BJ (cell line): Measurements from ENCODE around the gene STXBP4. TPM values are rescaled to one million over a fixed set of nuclear protein-coding genes. Genes with fewer than 3 reads are reported as not detected.

Experiments used
- CTCF ChIA-PET: fragments of 350-600 bp; formaldehyde crosslinking; extraction: SDS; loops from one replicate; lab custom pipeline; 2021; ENCODE audit warnings: antibody characterized with exemption, inconsistent platforms; lab: Yijun Ruan, JAX
- POLR2A ChIA-PET: fragments of 300-600 bp; sonication (Branson Sonifier 250); formaldehyde crosslinking; extraction: SDS; loops from one replicate; lab custom pipeline; 2021; ENCODE audit warnings: antibody characterized with exemption; lab: Charles Lee
- DNase-seq: peaks from one replicate; pipeline ENCODE4 v3.0.0-alpha.2; 2011; ENCODE audit warnings: low read depth
- H3K27me3 ChIP-seq: 2 replicates; pipeline ENCODE4 v1.6.0; 2011; ENCODE audit warnings: low read length; ENCODE audit not compliant: control insufficient read depth, insufficient read depth
- H3K36me3 ChIP-seq: 2 replicates; pipeline ENCODE4 v1.5.1; 2011; ENCODE audit warnings: low read length; ENCODE audit not compliant: control insufficient read depth, insufficient read depth
- H3K4me3 ChIP-seq: 2 replicates; pipeline ENCODE4 v1.5.1; 2011; ENCODE audit warnings: low read depth, mild to moderate bottlenecking, control low read depth, low read length
- polyA plus RNA-seq: library from polyadenylated mRNA; depleted of rRNA; stranded (reverse); fragments of >200 nt; gene quantifications from 2 replicates; pipeline ENCODE4 v1.2.3, GENCODE V29; 2011
- TF ChIP-seq, protein P1 (sequence below): IDR thresholded peaks from 2 replicates; pipeline ENCODE4 v1.5.1; 2011; ENCODE audit warnings: low read depth, mild to moderate bottlenecking, control low read depth, inconsistent platforms, low read length, moderate library complexity; ENCODE audit not compliant: insufficient read depth

The STXBP4 gene
- polyA plus RNA-seq, 1 experiment: 1.8 TPM

DNA sequence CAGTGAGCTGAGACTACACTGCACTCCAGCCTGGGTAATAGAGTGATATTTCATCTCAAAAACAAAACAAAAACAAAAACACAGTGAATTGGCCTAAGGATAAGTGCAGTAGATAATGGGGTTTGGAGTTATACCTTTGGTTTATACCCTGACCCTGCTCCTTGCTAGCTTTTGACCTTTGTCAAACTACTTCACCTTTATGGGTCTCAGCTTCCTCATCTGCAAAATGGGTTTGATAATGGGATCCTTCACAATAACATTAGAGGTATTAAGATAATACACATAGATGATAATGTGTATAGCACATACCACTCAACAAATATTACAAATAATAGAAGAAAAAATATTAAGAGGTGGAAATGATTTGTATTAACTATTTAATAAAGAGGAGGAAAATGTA lies 85.9 kb downstream of the STXBP4 start:
- TF ChIP-seq, protein P1, sequence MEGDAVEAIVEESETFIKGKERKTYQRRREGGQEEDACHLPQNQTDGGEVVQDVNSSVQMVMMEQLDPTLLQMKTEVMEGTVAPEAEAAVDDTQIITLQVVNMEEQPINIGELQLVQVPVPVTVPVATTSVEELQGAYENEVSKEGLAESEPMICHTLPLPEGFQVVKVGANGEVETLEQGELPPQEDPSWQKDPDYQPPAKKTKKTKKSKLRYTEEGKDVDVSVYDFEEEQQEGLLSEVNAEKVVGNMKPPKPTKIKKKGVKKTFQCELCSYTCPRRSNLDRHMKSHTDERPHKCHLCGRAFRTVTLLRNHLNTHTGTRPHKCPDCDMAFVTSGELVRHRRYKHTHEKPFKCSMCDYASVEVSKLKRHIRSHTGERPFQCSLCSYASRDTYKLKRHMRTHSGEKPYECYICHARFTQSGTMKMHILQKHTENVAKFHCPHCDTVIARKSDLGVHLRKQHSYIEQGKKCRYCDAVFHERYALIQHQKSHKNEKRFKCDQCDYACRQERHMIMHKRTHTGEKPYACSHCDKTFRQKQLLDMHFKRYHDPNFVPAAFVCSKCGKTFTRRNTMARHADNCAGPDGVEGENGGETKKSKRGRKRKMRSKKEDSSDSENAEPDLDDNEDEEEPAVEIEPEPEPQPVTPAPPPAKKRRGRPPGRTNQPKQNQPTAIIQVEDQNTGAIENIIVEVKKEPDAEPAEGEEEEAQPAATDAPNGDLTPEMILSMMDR: no peak
- H3K27me3 ChIP-seq: no peaks in the 10 kb centered on the region
- H3K4me3 ChIP-seq: no peak overlapping the region
- ChIA-PET POLR2A (no interaction called here), CTCF (interaction anchor here (0.8 to 2.5 kb wide), 4 partner anchors 8 to 242 kb away, joined by 3 to 7 read pairs (median 4); no protein-coding TSS in a partner anchor)
- DNase-seq: no peak
- H3K36me3 ChIP-seq: no peaks in the 10 kb centered on the region

- Histone ChIP-seq H3K4me3 (no peak overlapping the region), H3K36me3 (no peaks in the 10 kb centered on the region), H3K27me3 (no peaks in the 10 kb centered on the region)
- ChIA-PET POLR2A (no interaction called here), CTCF (interaction anchor here (1.3 to 1.4 kb wide), 2 partner anchors 240 to 293 kb away, joined by 3 read pairs; no protein-coding TSS in a partner anchor)
- TF ChIP-seq, protein P1: no peak
- no peak for DNase-seq
Measured at GRCh38 chr17:55056526-55056925, 88.0 kb downstream of the STXBP4 start.

GRCh38 chr17:55057184-55057583 lies 88.6 kb downstream of the STXBP4 start:
- ChIA-PET CTCF (interaction anchor here (1.3 kb wide), 1 partner anchor 239 kb away, joined by 3 read pairs; no protein-coding TSS in a partner anchor), POLR2A (no interaction called here)
- no peaks in the 10 kb centered on the region for H3K36me3 ChIP-seq
- DNase-seq: no peak
- no peaks in the 10 kb centered on the region for H3K27me3 ChIP-seq
- TF ChIP-seq, protein P1: no peak
- H3K4me3 ChIP-seq: no peak overlapping the region

DNA sequence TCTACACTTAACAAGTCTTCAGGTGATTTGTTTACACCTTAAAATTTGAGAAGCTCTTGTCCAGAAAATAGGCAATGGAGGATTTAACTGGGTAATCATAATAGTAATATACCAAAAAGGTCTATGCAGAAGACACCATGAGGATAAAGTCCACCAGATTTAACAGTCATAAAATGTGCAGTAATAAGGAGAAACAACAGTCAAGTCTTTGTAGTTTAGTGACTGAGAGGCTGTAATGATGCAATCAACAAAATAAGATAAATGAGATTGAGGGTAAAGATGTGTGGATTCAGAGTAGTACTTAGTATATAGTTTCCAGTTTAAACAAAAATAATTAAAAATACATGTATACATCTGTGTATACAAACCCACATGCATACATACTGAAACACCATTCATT lies 91.2 kb downstream of the STXBP4 start:
- TF ChIP-seq, protein P1: no peak
- POLR2A ChIA-PET: no interaction called here
- Histone ChIP-seq H3K36me3 (no peaks in the 10 kb centered on the region), H3K27me3 (no peaks in the 10 kb centered on the region), H3K4me3 (no peak overlapping the region)
- CTCF ChIA-PET: no interaction called here
- no peak for DNase-seq

GRCh38 chr17:55062921-55063320 lies 94.4 kb downstream of the STXBP4 start:
- CTCF ChIA-PET: interaction anchor here (0.7 kb wide), 1 partner anchor 8 kb away, joined by 3 read pairs; no protein-coding TSS in a partner anchor
- Histone ChIP-seq H3K36me3 (no peaks in the 10 kb centered on the region), H3K27me3 (no peaks in the 10 kb centered on the region), H3K4me3 (no peak overlapping the region)
- no peak for DNase-seq
- POLR2A ChIA-PET: no interaction called here
- TF ChIP-seq, protein P1: no peak
